HS-27A (cell line): ENCODE measurements around the gene HYI.
"Not testable (repeated sequence)": the region's sequence is repeated elsewhere in the genome, so short reads cannot be mapped to it uniquely, and the experiment has no call there.

Experiments
- DNase-seq: peaks from one replicate; pipeline ENCODE4 v3.0.0-alpha.2; 2012; ENCODE audit warnings: low read depth, missing footprints

HYI gene

GRCh38 chr1:43464681-43465504, 11.2 kb upstream of the HYI start:
- no peak for DNase-seq

GRCh38 chr1:43463479-43463878, 9.7 kb upstream of the HYI start:
- no peak for DNase-seq

GRCh38 chr1:43460988-43461693, 7.4 kb upstream of the HYI start:
- DNase-seq, result no peak

GRCh38 chr1:43458379-43458778, 4.6 kb upstream of the HYI start:
- DNase-seq, result not testable (repeated sequence)

- no peak for DNase-seq
Observed at GRCh38 chr1:43455213-43455889, 1.6 kb upstream of the HYI start.

- DNase-seq, result peak; percentile 80
Observed at GRCh38 chr1:43454270-43455011, 710 bp upstream of the HYI start.

- peak; percentile 73 for DNase-seq
Observed at GRCh38 chr1:43452789-43453441, 816 bp downstream of the HYI start.

GRCh38 chr1:43451701-43452532, 1.8 kb downstream of the HYI start:
- DNase-seq, result no peak

- no peak for DNase-seq
Observed at GRCh38 chr1:43451157-43451591, 2.6 kb downstream of the HYI start.

GRCh38 chr1:43450251-43450941, 3.3 kb downstream of the HYI start:
- DNase-seq, result no peak

GRCh38 chr1:43449708-43450069, 4.0 kb downstream of the HYI start:
- DNase-seq, result no peak

- DNase-seq, result no peak
Observed at GRCh38 chr1:43448955-43449707, 4.6 kb downstream of the HYI start.

GRCh38 chr1:43447891-43448708, 5.6 kb downstream of the HYI start:
- no peak for DNase-seq

GRCh38 chr1:43446881-43447835, 6.6 kb downstream of the HYI start:
- no peak for DNase-seq

GRCh38 chr1:43446388-43446740, 7.4 kb downstream of the HYI start:
- no peak for DNase-seq

- DNase-seq, result no peak
Observed at GRCh38 chr1:43445606-43446387, 7.9 kb downstream of the HYI start.

- DNase-seq, result no peak
Observed at GRCh38 chr1:43444836-43445235, 8.9 kb downstream of the HYI start.
